ENCODE measurements around the gene IDH3A.
A peak's percentile ranks its signal among the peaks of the same experiment; 100 is the strongest.

GRCh38 chr15:78149068-78149804, at the start of gene IDH3A:
- no peak for TF ChIP-seq CTCF (IDR thresholded peaks at IDR 0.05)
- peak; percentile 88 for TF ChIP-seq POLR2A (IDR thresholded peaks at IDR 0.05)
- peak; percentile 89 for TF ChIP-seq POLR2AphosphoS5 (IDR thresholded peaks at IDR 0.05)
